ENCODE measurements around the gene AGRP. TPM values are rescaled to one million over a fixed set of nuclear protein-coding genes. Genes with fewer than 3 reads are reported as not detected.

AGRP gene
- total RNA-seq, 4 donors from 2014 or later, result not detected

DNA sequence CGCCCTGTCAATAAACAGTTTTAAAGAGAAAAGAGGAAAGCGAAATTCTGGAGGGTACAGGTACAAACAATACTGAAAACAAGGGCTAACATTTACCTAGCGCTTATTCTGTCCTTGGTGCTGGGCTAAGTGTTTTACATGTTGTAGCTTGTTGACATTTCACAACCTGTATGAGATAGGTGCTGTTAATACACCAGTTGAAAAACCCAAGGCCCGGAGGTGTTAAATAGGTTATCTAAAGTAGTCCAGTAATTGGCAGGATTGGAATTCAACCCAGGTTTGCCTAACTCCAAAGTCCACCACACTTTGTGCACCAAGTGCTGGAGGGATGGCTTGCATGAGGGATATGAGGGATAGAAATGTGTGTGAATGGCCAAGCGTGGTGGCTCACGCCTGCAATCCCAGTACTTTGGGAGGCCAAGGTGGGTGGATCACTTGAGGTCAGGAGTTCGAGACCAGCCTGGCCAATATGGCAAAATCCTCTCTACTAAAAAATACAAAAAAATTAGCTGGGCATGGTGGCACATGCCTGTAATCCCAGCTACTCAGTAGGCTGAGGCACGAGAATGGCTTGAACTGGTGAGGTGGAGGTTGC lies 5.3 kb downstream of the AGRP start:
- in situ Hi-C loops (cut with MboI; ENCODE audit: low pct_ligation_motif_present in 1 of 4, low pct_unique_long_range_greater_than_20kb in 1 of 4, low sequenced_read_pairs in 3 of 4) (no loop called here), intact Hi-C loops (cut with DNase I; ENCODE audit: low total_unique reads) (no loop called here)
- 93 to 100% methylated on average over 2 to 8 of the region's 8 CpGs for WGBS, 2 donors (ENCODE audit: low coverage in 1 of 2)
- Histone ChIP-seq H3K4me1 (peaks cover 34 to 69% (median 41%) of the 10 kb centered on the region in 4 donors), H3K9me3 (no peaks in the 10 kb centered on the region), H3K36me3 (no peaks in the 10 kb centered on the region), H3K27me3 (no peaks in the 10 kb centered on the region), H3K27ac (no peak overlapping the region), H3K4me3 (no peak overlapping the region)
- DNase-seq, result no peak
- TF ChIP-seq POLR2A (IDR thresholded peaks at IDR 0.05) (no peak), EP300 (IDR thresholded peaks at IDR 0.05; ENCODE audit: low read depth) (no peak), POLR2AphosphoS5 (IDR thresholded peaks at IDR 0.05) (no peak)
- TF ChIP-seq, protein P1, sequence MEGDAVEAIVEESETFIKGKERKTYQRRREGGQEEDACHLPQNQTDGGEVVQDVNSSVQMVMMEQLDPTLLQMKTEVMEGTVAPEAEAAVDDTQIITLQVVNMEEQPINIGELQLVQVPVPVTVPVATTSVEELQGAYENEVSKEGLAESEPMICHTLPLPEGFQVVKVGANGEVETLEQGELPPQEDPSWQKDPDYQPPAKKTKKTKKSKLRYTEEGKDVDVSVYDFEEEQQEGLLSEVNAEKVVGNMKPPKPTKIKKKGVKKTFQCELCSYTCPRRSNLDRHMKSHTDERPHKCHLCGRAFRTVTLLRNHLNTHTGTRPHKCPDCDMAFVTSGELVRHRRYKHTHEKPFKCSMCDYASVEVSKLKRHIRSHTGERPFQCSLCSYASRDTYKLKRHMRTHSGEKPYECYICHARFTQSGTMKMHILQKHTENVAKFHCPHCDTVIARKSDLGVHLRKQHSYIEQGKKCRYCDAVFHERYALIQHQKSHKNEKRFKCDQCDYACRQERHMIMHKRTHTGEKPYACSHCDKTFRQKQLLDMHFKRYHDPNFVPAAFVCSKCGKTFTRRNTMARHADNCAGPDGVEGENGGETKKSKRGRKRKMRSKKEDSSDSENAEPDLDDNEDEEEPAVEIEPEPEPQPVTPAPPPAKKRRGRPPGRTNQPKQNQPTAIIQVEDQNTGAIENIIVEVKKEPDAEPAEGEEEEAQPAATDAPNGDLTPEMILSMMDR (IDR thresholded peaks at IDR 0.05), result no peak

GRCh38 chr16:67474551-67475455 lies 8.5 kb downstream of the AGRP start:
- 70 to 82% methylated on average over 3 to 11 of the region's 11 CpGs for WGBS, 2 donors (ENCODE audit: low coverage in 1 of 2)
- in situ Hi-C loops (cut with MboI; ENCODE audit: low pct_ligation_motif_present in 1 of 4, low pct_unique_long_range_greater_than_20kb in 1 of 4, low sequenced_read_pairs in 3 of 4), result no loop called here
- no peaks in the 10 kb centered on the region for H3K9me3 ChIP-seq
- intact Hi-C loops (cut with DNase I; ENCODE audit: low total_unique reads), result no loop called here
- peak overlapping the region in 1 of 4 donors; percentile 28 for H3K27ac ChIP-seq
- TF ChIP-seq EP300 (IDR thresholded peaks at IDR 0.05; ENCODE audit: low read depth) (no peak), POLR2AphosphoS5 (IDR thresholded peaks at IDR 0.05) (no peak), POLR2A (IDR thresholded peaks at IDR 0.05) (no peak)
- TF ChIP-seq, protein P1 (IDR thresholded peaks at IDR 0.05), result no peak
- no peak overlapping the region for H3K4me3 ChIP-seq
- H3K36me3 ChIP-seq, result no peaks in the 10 kb centered on the region
- H3K27me3 ChIP-seq, result no peaks in the 10 kb centered on the region
- DNase-seq, result peak; percentile 73
- peaks cover 24 to 63% (median 33%) of the 10 kb centered on the region in 4 donors for H3K4me1 ChIP-seq

DNA sequence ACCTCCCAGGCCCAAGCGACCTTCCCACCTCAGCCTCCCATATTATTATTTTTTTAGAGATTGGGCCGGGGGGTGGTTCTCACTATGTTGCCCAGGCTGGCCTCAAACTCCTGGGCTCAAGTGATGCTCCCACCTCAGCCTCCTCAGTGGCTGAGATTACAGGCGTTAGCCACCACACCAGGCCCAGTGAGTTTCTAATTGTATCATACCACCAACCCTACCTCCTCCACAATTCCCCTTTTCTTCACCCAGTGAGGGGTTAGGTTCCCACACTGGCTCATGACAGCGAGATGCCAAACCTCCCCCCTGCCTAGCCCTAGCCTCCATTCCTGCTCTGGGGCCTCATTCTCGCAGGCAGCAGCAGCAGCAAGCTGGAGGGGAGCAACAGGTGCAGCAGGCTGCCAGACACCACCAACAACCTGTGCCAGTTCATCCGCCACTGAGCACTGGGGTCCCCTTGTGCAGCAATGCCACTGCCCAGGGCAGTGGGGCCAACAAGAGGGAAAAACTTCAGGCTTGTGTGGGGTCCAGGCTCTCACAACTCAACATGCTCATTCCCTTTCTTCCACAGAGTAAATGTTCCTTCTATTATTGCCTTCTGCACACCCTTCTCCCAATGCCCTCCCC lies 11.5 kb downstream of the AGRP start:
- Histone ChIP-seq H3K27ac (no peak overlapping the region), H3K4me3 (no peak overlapping the region), H3K27me3 (no peaks in the 10 kb centered on the region), H3K36me3 (no peaks in the 10 kb centered on the region), H3K9me3 (no peaks in the 10 kb centered on the region), H3K4me1 (peaks cover 17 to 43% (median 21%) of the 10 kb centered on the region in 4 donors)
- intact Hi-C loops (cut with DNase I; ENCODE audit: low total_unique reads), result no loop called here
- DNase-seq, result no peak
- TF ChIP-seq POLR2AphosphoS5 (IDR thresholded peaks at IDR 0.05), result no peak
- TF ChIP-seq, protein P1 (IDR thresholded peaks at IDR 0.05), result no peak
- TF ChIP-seq POLR2A (IDR thresholded peaks at IDR 0.05), result no peak
- no peak for TF ChIP-seq EP300 (IDR thresholded peaks at IDR 0.05; ENCODE audit: low read depth)
- in situ Hi-C loops (cut with MboI; ENCODE audit: low pct_ligation_motif_present in 1 of 4, low pct_unique_long_range_greater_than_20kb in 1 of 4, low sequenced_read_pairs in 3 of 4), result no loop called here
- WGBS, 2 donors (ENCODE audit: low coverage in 1 of 2), result 94 to 100% methylated on average over 1 to 6 of the region's 6 CpGs

- DNase-seq, result no peak
- 77% methylated on average over 7 of the region's 7 CpGs; no CpG with 5 or more reads in 1 of the 2 donors for WGBS, 2 donors (ENCODE audit: low coverage in 1 of 2)
- in situ Hi-C loops (cut with MboI; ENCODE audit: low pct_ligation_motif_present in 1 of 4, low pct_unique_long_range_greater_than_20kb in 1 of 4, low sequenced_read_pairs in 3 of 4) (no loop called here), intact Hi-C loops (cut with DNase I; ENCODE audit: low total_unique reads) (no loop called here)
- no peaks in the 10 kb centered on the region for H3K27me3 ChIP-seq
- H3K9me3 ChIP-seq, result no peaks in the 10 kb centered on the region
- H3K4me1 ChIP-seq, result peaks cover 15 to 36% (median 17%) of the 10 kb centered on the region in 4 donors
- TF ChIP-seq, protein P1 (IDR thresholded peaks at IDR 0.05), result no peak
- TF ChIP-seq POLR2AphosphoS5 (IDR thresholded peaks at IDR 0.05) (no peak), POLR2A (IDR thresholded peaks at IDR 0.05) (no peak)
- no peak overlapping the region for H3K27ac ChIP-seq
- no peaks in the 10 kb centered on the region for H3K36me3 ChIP-seq
- H3K4me3 ChIP-seq, result no peak overlapping the region
Observed at GRCh38 chr16:67470359-67470758, 13.0 kb downstream of the AGRP start.

Data from transverse colon (tissue), 4 donors.